Testis (tissue), 3 donors: ENCODE measurements around the gene DGKB. TPM values are rescaled to one million over a fixed set of nuclear protein-coding genes. Genes with fewer than 3 reads are reported as not detected.

ENCODE experiments used
- DNase-seq: peaks from one replicate; pipeline ENCODE4 v3.0.0-alpha.2; 2019
- H3K27ac ChIP-seq, 2 donors: fragments of 200-600 bp; sonication (generic); one replicate each; pipeline ENCODE4 v1.5.1; 2019
- H3K27me3 ChIP-seq: fragments of 200-600 bp; sonication (generic); one replicate; pipeline ENCODE4 v1.5.1; 2019
- H3K36me3 ChIP-seq: fragments of 200-600 bp; sonication (generic); one replicate; pipeline ENCODE4 v1.5.1; 2017; ENCODE audit warnings: low read depth; ENCODE audit errors: missing control alignments
- H3K4me1 ChIP-seq: fragments of 200-600 bp; sonication (generic); one replicate; pipeline ENCODE4 v1.5.1; 2019
- H3K4me3 ChIP-seq, 2 donors: fragments of 200-600 bp; sonication (generic); one replicate each; pipeline ENCODE4 v1.5.1; 2017 to 2019
- H3K9me3 ChIP-seq: fragments of 200-600 bp; sonication (generic); one replicate; pipeline ENCODE4 v1.5.1; 2017
- POLR2A ChIP-seq: fragments of 450-650 bp; IDR thresholded peaks from one replicate; pipeline ENCODE4 v1.6.1; 2017; ENCODE audit warnings: antibody characterized with exemption, mild to moderate bottlenecking, moderate library complexity
- WGBS, 2 donors: methylation state at CpG; one replicate each; pipeline ENCODE4 v1.1.5; 2018; 5-methylcytosine and 5-hydroxymethylcytosine counted together
- intact Hi-C: fragments of 100-400 bp; cut with DNase I; formaldehyde crosslinking; loops from one replicate; pipeline ENCODE4 v1.15.1; 2023; ENCODE audit warnings: low total_unique reads
- polyA plus RNA-seq: library from polyadenylated mRNA; stranded (reverse); fragments of 350-450 nt; fragmentation: Illumina TruSeq; extraction: RNeasy Lipid Tissue Mini Kit (QIAGEN cat#74804); gene quantifications from one replicate; pipeline ENCODE4 v1.2.3, GENCODE V29; 2014; ENCODE audit warnings: low read depth, low replicate concordance; ENCODE audit not compliant: insufficient read depth
- total RNA-seq, 2 donors: library from RNA; depleted of rRNA; stranded (reverse); fragments of >200 nt; gene quantifications; one replicate each; pipeline ENCODE4 v1.2.3, GENCODE V29; 2016
- TF ChIP-seq, protein P1 (sequence below), 3 experiments: fragments of 450-650 bp in 2 of 3; fragments of 200-600 bp in 1 of 3; sonication (generic) in 1 of 3; IDR thresholded peaks; one replicate each; pipeline ENCODE4 v1.5.1; 2016 to 2019; ENCODE audit warnings: antibody characterized with exemption in 3 of 3, mild to moderate bottlenecking in 2 of 3, moderate library complexity in 1 of 3

Gene DGKB
- total and polyA plus RNA-seq, 3 donors from 2014 or later, result 0.17 to 1.1 (median 0.55) TPM

DNA sequence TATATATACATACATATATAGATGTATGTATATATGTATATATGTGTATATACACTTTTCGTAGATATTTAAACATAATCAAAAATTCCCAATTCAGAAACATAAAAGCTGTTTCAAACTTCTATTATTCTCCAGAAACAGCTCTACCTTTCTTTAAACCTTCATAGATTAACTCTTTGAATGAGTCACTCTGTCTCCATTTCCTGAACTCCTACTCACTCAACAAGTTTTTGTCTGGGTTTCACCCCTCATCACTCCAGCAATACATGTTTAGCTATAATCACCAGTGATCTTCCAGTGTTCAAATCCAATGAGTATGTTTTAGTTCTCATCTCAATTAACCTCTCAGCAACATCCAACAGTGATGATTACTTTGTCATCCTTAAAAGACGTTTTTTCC, 9.6 kb downstream of the DGKB start:
- WGBS, 2 donors, result 65 to 76% methylated on average over 2 of the region's 2 CpGs
- intact Hi-C loops, result no loop called here
- H3K27me3 ChIP-seq, result no peaks in the 10 kb centered on the region

DNA sequence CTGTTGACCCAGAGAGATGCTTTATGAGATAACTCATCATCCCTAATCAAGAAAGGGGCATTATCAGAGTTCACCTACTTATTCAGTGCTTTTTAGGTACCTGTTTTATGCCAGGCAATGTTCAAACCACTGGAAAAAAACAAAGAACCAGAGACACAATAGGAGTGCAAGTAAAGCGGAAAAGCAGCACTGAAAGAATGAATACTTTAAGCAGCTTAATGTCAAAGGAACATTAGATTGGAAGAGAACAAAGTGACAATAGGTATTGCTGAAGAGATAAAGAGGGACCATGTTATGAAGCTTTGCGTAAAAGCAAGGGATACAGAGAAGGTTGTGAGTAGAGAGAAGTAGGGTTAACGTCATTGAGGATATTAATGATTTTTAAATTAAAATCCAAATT, 11.3 kb downstream of the DGKB start:
- Histone ChIP-seq H3K4me1 (no peaks in the 10 kb centered on the region), H3K9me3 (no peaks in the 10 kb centered on the region), H3K27me3 (no peaks in the 10 kb centered on the region), H3K36me3 (no peaks in the 10 kb centered on the region), H3K4me3 (no peak overlapping the region), H3K27ac (no peak overlapping the region)
- 84 to 90% methylated on average over 3 of the region's 3 CpGs for WGBS, 2 donors
- TF ChIP-seq, protein P1, sequence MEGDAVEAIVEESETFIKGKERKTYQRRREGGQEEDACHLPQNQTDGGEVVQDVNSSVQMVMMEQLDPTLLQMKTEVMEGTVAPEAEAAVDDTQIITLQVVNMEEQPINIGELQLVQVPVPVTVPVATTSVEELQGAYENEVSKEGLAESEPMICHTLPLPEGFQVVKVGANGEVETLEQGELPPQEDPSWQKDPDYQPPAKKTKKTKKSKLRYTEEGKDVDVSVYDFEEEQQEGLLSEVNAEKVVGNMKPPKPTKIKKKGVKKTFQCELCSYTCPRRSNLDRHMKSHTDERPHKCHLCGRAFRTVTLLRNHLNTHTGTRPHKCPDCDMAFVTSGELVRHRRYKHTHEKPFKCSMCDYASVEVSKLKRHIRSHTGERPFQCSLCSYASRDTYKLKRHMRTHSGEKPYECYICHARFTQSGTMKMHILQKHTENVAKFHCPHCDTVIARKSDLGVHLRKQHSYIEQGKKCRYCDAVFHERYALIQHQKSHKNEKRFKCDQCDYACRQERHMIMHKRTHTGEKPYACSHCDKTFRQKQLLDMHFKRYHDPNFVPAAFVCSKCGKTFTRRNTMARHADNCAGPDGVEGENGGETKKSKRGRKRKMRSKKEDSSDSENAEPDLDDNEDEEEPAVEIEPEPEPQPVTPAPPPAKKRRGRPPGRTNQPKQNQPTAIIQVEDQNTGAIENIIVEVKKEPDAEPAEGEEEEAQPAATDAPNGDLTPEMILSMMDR (IDR thresholded peaks at IDR 0.05), result no peak
- no peak for TF ChIP-seq POLR2A
- no peak for DNase-seq
- intact Hi-C loops, result no loop called here

More for the DNA sequence above, 9.6 kb downstream of the DGKB start:
- DNase-seq, result no peak
- H3K9me3 ChIP-seq, result no peaks in the 10 kb centered on the region
- no peak overlapping the region for H3K27ac ChIP-seq
- H3K36me3 ChIP-seq, result no peaks in the 10 kb centered on the region
- TF ChIP-seq, protein P1 (IDR thresholded peaks at IDR 0.05), result no peak
- TF ChIP-seq POLR2A, result no peak
- no peaks in the 10 kb centered on the region for H3K4me1 ChIP-seq
- H3K4me3 ChIP-seq, result no peak overlapping the region

DNA sequence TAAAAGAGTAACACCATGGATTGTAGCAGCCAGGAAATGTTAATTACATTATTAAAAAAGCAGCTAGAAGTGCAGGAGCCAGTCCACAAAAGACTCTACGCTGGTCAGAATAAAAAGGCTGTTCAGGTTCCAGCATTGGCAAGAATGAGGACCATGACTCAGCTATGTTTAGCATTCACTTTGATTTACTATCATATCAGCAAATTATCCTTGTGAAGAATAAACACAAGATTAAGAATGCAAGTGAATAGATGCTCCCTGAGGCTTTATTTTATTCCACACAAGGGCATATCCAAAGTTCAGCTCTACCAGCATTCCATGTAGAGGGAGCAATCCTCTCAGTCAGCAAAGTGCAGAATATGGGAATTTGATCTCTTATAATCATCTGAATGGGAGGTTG, 13.6 kb downstream of the DGKB start:
- H3K4me1 ChIP-seq, result no peaks in the 10 kb centered on the region
- no peaks in the 10 kb centered on the region for H3K36me3 ChIP-seq
- H3K4me3 ChIP-seq, result no peak overlapping the region
- TF ChIP-seq POLR2A, result no peak
- TF ChIP-seq, protein P1 (IDR thresholded peaks at IDR 0.05), result no peak
- intact Hi-C loops, result no loop called here
- H3K27me3 ChIP-seq, result no peaks in the 10 kb centered on the region
- no peak overlapping the region for H3K27ac ChIP-seq
- WGBS, 2 donors, result 60 to 74% methylated on average over 1 of the region's 1 CpG
- no peak for DNase-seq
- no peaks in the 10 kb centered on the region for H3K9me3 ChIP-seq

DNA sequence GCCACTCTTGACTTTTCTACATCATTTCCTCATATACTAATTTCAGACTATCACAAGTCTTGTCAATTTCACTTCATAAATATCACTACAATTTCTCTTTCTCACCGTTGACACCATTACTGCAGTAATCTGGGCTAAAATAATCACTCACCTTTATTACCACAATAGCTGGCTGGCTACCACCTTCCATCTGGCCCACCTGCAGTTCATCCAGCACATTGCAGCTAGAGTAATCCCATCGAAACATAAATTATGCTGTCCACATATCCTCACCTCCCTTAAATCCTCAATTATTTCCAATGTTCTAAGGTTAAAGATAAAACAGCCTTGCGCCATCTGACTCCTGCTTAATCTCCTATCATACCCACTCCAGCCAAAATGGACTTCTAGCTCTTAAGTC, 16.0 kb downstream of the DGKB start:
- TF ChIP-seq POLR2A, result no peak
- TF ChIP-seq, protein P1 (IDR thresholded peaks at IDR 0.05), result no peak
- H3K4me1 ChIP-seq, result no peaks in the 10 kb centered on the region
- no peak for DNase-seq
- H3K36me3 ChIP-seq, result no peaks in the 10 kb centered on the region
- no peak overlapping the region for H3K4me3 ChIP-seq
- WGBS, 2 donors, result 78 to 82% methylated on average over 3 of the region's 3 CpGs
- intact Hi-C loops, result no loop called here
- no peaks in the 10 kb centered on the region for H3K9me3 ChIP-seq
- H3K27me3 ChIP-seq, result no peaks in the 10 kb centered on the region
- no peak overlapping the region for H3K27ac ChIP-seq

DNA sequence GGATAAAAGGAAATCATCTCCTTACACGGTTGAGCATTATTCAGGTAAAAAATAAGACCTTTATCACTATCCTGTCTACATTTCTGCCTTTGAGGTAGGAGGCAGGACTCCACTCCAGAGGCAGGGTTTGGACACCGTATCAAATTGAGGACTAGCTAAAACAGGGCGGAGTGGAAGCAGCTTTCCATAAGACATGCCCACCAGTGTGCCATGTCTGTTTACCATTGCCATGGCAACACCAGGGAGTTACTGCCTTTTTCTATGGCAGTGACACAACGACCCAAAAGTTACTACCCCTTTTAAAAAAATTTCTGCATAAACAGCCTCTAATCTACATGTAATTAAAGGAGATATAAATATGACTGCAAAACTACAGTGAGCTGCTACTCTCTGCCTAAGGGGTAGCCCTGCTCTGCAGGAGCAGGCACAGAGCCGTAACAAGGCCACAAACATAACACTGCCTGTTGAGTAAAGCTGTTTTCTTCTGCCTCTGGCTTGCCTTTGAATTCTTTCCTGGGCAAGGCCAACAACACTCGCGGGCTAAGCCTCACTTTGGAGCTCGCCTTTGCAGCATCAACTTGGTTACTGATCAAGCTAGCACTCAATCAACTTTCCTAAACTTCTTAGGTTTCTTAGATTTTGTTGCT, 26.5 kb downstream of the DGKB start:
- H3K27ac ChIP-seq, result no peak overlapping the region
- H3K36me3 ChIP-seq, result no peaks in the 10 kb centered on the region
- no peaks in the 10 kb centered on the region for H3K27me3 ChIP-seq
- intact Hi-C loops, result no loop called here
- 76 to 85% methylated on average over 8 of the region's 8 CpGs for WGBS, 2 donors
- no peak overlapping the region for H3K4me3 ChIP-seq
- no peak for DNase-seq
- no peaks in the 10 kb centered on the region for H3K4me1 ChIP-seq
- no peak for TF ChIP-seq POLR2A
- TF ChIP-seq, protein P1 (IDR thresholded peaks at IDR 0.05), result no peak
- H3K9me3 ChIP-seq, result no peaks in the 10 kb centered on the region
